GM23248 (cell line): ENCODE results near the gene MMP23B.

ENCODE experiments used
- EZH2 ChIP-seq: fragments of 200-600 bp; sonication (generic); IDR thresholded peaks from 2 replicates; pipeline ENCODE4 v1.6.1; 2018; ENCODE audit warnings: antibody characterized with exemption, mild to moderate bottlenecking; ENCODE audit not compliant: insufficient read depth, poor library complexity, severe bottlenecking
- EZH2phosphoT487 ChIP-seq: fragments of 200-600 bp; sonication (generic); IDR thresholded peaks from 2 replicates; pipeline ENCODE4 v1.6.1; 2018; ENCODE audit warnings: antibody characterized with exemption, moderate library complexity, mild to moderate bottlenecking, low read depth; ENCODE audit not compliant: insufficient read depth

- no peak for TF ChIP-seq EZH2phosphoT487
- TF ChIP-seq EZH2 = no peak
Measured at GRCh38 chr1:1603671-1604373, 28.2 kb upstream of the MMP23B start.
